MCF 10A (cell line): Measurements from ENCODE around the gene WDR7. TPM values are rescaled to one million over a fixed set of nuclear protein-coding genes. Genes with fewer than 3 reads are reported as not detected.

Experiments
- BruUV-seq: library from RNA; stranded (reverse); fragments of 400-500 nt; replicated peaks from 2 replicates; lab custom pipeline; 2021; lab: Mats Ljungman, UMichigan
- CTCF ChIA-PET: fragments of 300-600 bp; sonication (Branson Sonifier 250); formaldehyde crosslinking; extraction: SDS; loops from one replicate; lab custom pipeline; 2021; ENCODE audit warnings: antibody characterized with exemption, inconsistent platforms; lab: Yijun Ruan, JAX
- POLR2A ChIA-PET: fragments of 300-600, 350-650 bp; sonication (Branson Sonifier 250); formaldehyde crosslinking; extraction: SDS; loops from one replicate; lab custom pipeline; 2020; ENCODE audit warnings: antibody characterized with exemption, inconsistent platforms; lab: Yijun Ruan, JAX
- DNase-seq: peaks from one replicate; pipeline ENCODE4 v3.0.0-alpha.2; 2018; ENCODE audit not compliant: unreplicated experiment
- H3K27ac Mint-ChIP-seq: one replicate; pipeline ENCODE4 v1.8.0; 2022; ENCODE audit warnings: mild to moderate bottlenecking, low read depth, mixed read lengths; ENCODE audit not compliant: unreplicated experiment
- H3K27me3 Mint-ChIP-seq: one replicate; pipeline ENCODE4 v1.8.0; 2022; ENCODE audit warnings: mixed read lengths; ENCODE audit not compliant: insufficient read depth, unreplicated experiment
- H3K36me3 Mint-ChIP-seq: one replicate; pipeline ENCODE4 v1.8.0; 2022; ENCODE audit warnings: mild to moderate bottlenecking, moderate library complexity, mixed read lengths; ENCODE audit not compliant: insufficient read depth, unreplicated experiment
- H3K4me1 Mint-ChIP-seq: one replicate; pipeline ENCODE4 v1.8.0; 2022; ENCODE audit warnings: mixed read lengths; ENCODE audit not compliant: insufficient read depth, unreplicated experiment
- H3K4me3 Mint-ChIP-seq: one replicate; pipeline ENCODE4 v1.8.0; 2022; ENCODE audit warnings: mild to moderate bottlenecking, moderate library complexity, mixed read lengths; ENCODE audit not compliant: unreplicated experiment
- H3K9me3 Mint-ChIP-seq: one replicate; pipeline ENCODE4 v1.8.0; 2022; ENCODE audit warnings: mixed read lengths; ENCODE audit not compliant: unreplicated experiment
- CTCF ChIP-seq: fragments of 200-600 bp; IDR thresholded peaks from one replicate; pipeline ENCODE4 v1.8.0; 2022; ENCODE audit warnings: antibody characterized with exemption, mild to moderate bottlenecking; ENCODE audit not compliant: unreplicated experiment
- intact Hi-C: fragments of 100-400 bp; cut with micrococcal nuclease; formaldehyde crosslinking; loops from 2 replicates; pipeline ENCODE4 v1.14.1; 2022
- total RNA-seq: library from RNA; stranded (reverse); gene quantifications from 2 replicates; pipeline ENCODE4 v1.2.3, GENCODE V29; 2022

The WDR7 gene
- total RNA-seq, 1 experiment from 2014 or later, result 12.6 TPM

GRCh38 chr18:56853961-56854360 is 202.8 kb downstream of the WDR7 start:
- intact Hi-C loops, result no loop called here
- H3K9me3 Mint-ChIP-seq, result peaks cover 4% of the 10 kb centered on the region
- TF ChIP-seq CTCF, result no peak
- H3K36me3 Mint-ChIP-seq, result no peaks in the 10 kb centered on the region
- DNase-seq, result no peak
- no peak overlapping the region for H3K27ac Mint-ChIP-seq
- no TSS peak for BruUV-seq
- no peaks in the 10 kb centered on the region for H3K4me1 Mint-ChIP-seq
- H3K4me3 Mint-ChIP-seq, result no peak overlapping the region
- no peaks in the 10 kb centered on the region for H3K27me3 Mint-ChIP-seq
- CTCF ChIA-PET, result interaction anchor here (1.6 kb wide), 1 partner anchor 15 kb away, joined by 5 read pairs; no protein-coding TSS in a partner anchor
- POLR2A ChIA-PET, result no interaction called here

- no TSS peak for BruUV-seq
- H3K27me3 Mint-ChIP-seq, result no peaks in the 10 kb centered on the region
- no peak overlapping the region for H3K27ac Mint-ChIP-seq
- POLR2A ChIA-PET, result no interaction called here
- no peaks in the 10 kb centered on the region for H3K36me3 Mint-ChIP-seq
- no peaks in the 10 kb centered on the region for H3K9me3 Mint-ChIP-seq
- no peak overlapping the region for H3K4me3 Mint-ChIP-seq
- DNase-seq, result no peak
- CTCF ChIA-PET, result no interaction called here
- TF ChIP-seq CTCF, result no peak
- no peaks in the 10 kb centered on the region for H3K4me1 Mint-ChIP-seq
- intact Hi-C loops, result loop anchor here (10.0 kb wide), 1 partner anchor 354 kb away; no protein-coding TSS in a partner anchor
Measured at GRCh38 chr18:56861244-56861643, 210.1 kb downstream of the WDR7 start.

GRCh38 chr18:56869189-56869777 is 218.1 kb downstream of the WDR7 start:
- no TSS peak for BruUV-seq
- ChIA-PET CTCF (interaction anchor here (0.6 to 2.1 kb wide), 32 partner anchors 9 to 716 kb away, joined by 3 to 38 read pairs (median 3); no protein-coding TSS in a partner anchor), POLR2A (interaction anchor here (0.6 to 2.2 kb wide), 4 partner anchors 19 to 204 kb away, joined by 3 to 5 read pairs (median 3); no protein-coding TSS in a partner anchor)
- intact Hi-C loops, result loop anchor here (1.0 to 10.0 kb wide), 3 partner anchors 346 to 692 kb away; no protein-coding TSS in a partner anchor
- peak; percentile 83 for TF ChIP-seq CTCF
- Mint-ChIP-seq H3K4me1 (peaks cover 6% of the 10 kb centered on the region), H3K4me3 (no peak overlapping the region), H3K36me3 (no peaks in the 10 kb centered on the region), H3K27me3 (no peaks in the 10 kb centered on the region), H3K9me3 (no peaks in the 10 kb centered on the region), H3K27ac (no peak overlapping the region)
- DNase-seq, result peak; percentile 52

- H3K27me3 Mint-ChIP-seq, result no peaks in the 10 kb centered on the region
- CTCF ChIA-PET, result interaction anchor here (0.5 to 1.7 kb wide), 3 partner anchors 80 to 421 kb away, joined by 3 to 4 read pairs (median 4); no protein-coding TSS in a partner anchor
- H3K36me3 Mint-ChIP-seq, result no peaks in the 10 kb centered on the region
Measured at GRCh38 chr18:56870982-56871381, 219.8 kb downstream of the WDR7 start.

More at GRCh38 chr18:56870982-56871381, 219.8 kb downstream of the WDR7 start:
- intact Hi-C loops, result loop anchor here (10.0 kb wide), 1 partner anchor 134 kb away; no protein-coding TSS in a partner anchor
- Mint-ChIP-seq H3K4me3 (no peak overlapping the region), H3K27ac (no peak overlapping the region), H3K9me3 (no peaks in the 10 kb centered on the region), H3K4me1 (peaks cover 6% of the 10 kb centered on the region)
- BruUV-seq, result no TSS peak
- POLR2A ChIA-PET, result no interaction called here
- no peak for DNase-seq
- TF ChIP-seq CTCF, result no peak
